HFF-Myc (cell line): ENCODE measurements around the gene FHAD1.

Experiments
- DNase-seq: peaks from one replicate; pipeline ENCODE4 v3.0.0-alpha.2; 2011; ENCODE audit warnings: low read depth; ENCODE audit errors: extremely low read depth
- H3K4me3 ChIP-seq: replicated peaks from 2 replicates; pipeline ENCODE4 v1.5.1; 2011; ENCODE audit warnings: low read depth, mild to moderate bottlenecking, control low read depth, low read length
- TF ChIP-seq, protein P1 (sequence below): IDR thresholded peaks from 2 replicates; pipeline ENCODE4 v1.5.1; 2012; ENCODE audit warnings: mild to moderate bottlenecking, low read depth, low read length, control low read depth; ENCODE audit errors: missing control alignments

The FHAD1 gene

DNA sequence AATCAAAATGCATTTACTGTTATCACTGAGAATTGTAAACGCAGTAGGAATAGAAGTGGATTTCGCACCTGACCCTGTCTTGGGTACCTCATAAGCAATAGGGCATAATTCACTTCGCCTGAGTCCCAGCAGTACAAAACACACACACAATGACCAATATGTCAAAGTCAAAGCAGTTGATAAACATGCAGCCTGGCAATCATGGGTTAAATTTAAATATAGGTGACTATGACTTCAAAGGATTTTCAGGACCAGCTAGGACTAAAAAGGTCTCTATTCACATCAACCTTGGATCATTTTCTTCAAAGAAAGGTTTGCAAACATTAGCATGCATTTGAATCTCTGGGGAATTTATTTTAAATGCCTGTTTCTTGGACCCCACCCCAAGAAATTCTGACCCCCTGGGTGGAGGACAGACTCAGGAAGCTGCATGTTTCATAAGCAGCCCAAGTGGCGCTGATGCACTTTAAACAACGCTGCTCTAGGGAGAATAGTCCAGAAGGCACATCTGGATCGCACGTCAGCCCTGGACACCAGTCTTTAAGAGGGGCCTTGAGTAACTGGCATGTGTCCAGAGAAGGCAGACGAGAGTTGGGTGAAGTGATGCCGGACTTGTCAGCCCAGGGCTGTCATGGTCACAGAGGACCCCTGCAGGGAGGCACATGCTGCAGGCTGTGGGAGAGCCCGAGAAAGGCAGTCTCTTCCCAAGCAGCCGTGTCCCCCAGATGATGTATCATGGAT, 107.0 kb downstream of the FHAD1 start:
- no peak overlapping the region for H3K4me3 ChIP-seq
- no peak for DNase-seq
- TF ChIP-seq, protein P1, sequence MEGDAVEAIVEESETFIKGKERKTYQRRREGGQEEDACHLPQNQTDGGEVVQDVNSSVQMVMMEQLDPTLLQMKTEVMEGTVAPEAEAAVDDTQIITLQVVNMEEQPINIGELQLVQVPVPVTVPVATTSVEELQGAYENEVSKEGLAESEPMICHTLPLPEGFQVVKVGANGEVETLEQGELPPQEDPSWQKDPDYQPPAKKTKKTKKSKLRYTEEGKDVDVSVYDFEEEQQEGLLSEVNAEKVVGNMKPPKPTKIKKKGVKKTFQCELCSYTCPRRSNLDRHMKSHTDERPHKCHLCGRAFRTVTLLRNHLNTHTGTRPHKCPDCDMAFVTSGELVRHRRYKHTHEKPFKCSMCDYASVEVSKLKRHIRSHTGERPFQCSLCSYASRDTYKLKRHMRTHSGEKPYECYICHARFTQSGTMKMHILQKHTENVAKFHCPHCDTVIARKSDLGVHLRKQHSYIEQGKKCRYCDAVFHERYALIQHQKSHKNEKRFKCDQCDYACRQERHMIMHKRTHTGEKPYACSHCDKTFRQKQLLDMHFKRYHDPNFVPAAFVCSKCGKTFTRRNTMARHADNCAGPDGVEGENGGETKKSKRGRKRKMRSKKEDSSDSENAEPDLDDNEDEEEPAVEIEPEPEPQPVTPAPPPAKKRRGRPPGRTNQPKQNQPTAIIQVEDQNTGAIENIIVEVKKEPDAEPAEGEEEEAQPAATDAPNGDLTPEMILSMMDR, result no peak

DNA sequence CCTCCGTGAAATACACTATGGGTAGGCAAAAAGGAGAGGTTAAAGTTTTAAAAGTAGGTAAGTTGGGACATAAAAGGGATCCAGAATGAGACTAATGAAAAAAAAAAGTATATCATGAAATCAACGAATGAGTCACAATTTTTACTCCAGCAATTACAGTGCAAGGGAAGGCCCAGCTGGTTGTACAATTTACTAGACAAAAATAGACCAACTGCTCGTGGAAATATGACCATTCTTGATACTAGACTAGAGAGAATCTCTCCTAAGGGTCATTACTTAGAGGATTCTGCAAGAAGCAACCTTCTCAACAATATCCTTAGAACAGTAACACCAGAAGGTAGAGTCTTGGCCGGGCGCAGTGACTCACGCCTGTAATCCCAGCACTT, 107.5 kb downstream of the FHAD1 start:
- TF ChIP-seq, protein P1, result no peak
- H3K4me3 ChIP-seq, result no peak overlapping the region
- no peak for DNase-seq

DNA sequence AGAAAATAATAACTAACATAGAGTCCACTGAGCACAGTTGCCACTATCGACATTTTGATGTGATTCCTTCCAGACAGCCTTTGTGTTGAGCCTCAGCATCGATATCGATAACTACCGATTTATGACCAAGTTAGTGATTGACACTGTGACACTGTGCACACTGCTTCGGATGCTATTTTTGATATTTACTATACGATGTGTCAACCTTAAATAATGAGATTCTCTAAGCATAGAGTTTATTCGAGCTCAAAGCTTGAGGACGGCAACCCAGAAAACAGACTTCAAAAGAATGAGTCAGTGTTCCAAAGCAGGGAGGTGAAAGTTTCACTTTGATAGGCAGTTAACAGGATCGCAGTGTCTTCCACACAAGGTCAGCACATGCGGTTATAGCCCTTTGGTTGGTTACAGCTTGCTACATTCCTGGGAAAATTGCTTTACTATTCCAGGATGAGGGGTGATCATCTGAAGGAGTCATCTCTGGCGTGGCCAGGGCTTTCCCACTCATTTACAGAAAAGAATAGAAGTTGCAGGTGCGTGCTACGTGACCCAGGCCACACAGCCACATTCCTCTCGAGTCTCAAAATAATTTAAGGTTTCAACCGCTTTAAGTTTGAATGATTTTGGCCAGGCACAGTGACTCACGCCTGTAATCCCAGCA, 109.1 kb downstream of the FHAD1 start:
- TF ChIP-seq, protein P1, result no peak
- DNase-seq, result no peak
- H3K4me3 ChIP-seq, result no peak overlapping the region

DNA sequence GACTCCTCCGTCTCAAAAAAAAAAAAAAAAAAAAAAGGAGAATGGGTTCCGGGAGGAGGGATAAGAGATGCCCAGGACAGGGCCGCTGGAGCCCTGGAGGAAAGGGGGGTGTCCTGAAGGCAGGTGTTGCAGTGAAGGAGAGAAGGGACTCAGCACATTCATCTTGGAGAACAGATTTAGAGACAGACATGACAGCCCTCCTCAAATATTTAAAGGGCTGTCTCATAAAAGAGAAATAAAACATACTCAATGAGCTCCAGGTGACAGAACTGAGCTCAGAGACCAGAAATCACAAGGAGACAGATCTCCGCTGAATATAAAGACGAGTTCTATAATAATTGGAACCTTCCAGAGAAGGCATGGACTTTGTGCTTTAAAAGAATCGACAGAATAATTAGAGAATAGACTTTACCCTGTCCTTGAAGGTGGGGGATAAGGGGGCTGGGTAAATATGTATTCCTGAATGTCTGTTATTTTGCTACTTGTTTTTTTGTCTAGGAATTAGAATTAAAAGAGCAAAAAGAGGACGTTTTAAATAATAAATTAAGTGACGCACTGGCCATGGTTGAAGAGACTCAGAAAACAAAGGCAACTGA, 110.7 kb downstream of the FHAD1 start:
- TF ChIP-seq, protein P1, result no peak
- DNase-seq, result no peak
- no peak overlapping the region for H3K4me3 ChIP-seq

DNA sequence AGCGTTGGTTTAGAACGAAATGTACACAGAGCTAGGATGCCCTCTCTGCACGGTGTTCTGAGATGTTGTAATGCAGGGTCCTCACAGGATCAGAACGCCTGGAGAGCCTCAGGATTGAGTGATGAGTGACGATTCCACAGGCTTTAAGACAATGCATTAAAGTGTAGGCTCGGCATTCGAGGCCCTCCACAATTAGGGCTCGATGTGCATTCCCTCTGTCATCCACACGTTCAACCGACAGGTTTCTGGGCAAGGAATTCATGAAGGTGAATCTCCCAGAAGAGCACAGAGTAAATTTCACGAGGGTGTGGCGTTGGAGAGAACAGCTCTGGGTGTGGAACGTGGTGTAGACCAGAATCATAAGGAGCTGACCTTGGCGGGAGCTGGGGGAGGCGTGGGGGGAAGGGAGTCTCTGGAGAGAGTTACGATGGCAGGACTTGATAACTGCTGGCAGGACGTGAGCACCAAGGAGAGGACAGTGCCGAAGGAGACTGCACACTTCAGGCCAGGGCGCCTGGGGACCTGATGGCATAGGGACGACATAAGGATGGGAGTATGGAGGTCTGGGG, 111.6 kb downstream of the FHAD1 start:
- no peak overlapping the region for H3K4me3 ChIP-seq
- no peak for DNase-seq
- TF ChIP-seq, protein P1, result no peak

DNA sequence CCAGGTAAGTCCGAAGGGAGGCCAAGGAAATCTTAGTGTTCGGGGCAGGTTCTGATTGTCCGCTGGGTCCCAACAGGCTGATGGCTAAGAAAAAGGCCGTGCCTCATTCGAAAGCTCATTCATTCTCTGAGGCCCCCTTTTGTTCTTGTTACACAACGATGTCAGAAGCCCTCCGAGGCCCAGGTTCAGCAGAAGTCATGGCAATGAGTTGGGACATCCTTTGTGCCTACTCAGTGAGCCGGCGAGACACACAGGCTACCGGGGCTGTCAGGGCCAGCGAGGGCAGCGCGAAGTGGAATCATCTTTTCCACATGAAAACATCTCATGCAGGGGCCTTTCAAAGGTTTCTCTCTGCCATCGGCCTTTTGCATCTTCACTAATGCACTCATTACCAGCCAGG, 113.7 kb downstream of the FHAD1 start:
- no peak overlapping the region for H3K4me3 ChIP-seq
- DNase-seq, result no peak
- TF ChIP-seq, protein P1, result no peak
